OCI-LY3 (cell line): Measurements from ENCODE around the gene IL21R.

Source experiments
- EZH2phosphoT487 ChIP-seq: fragments of 200-600 bp; shearing (Covaris generic); IDR thresholded peaks from 2 replicates; pipeline ENCODE4 v1.6.1; 2018; ENCODE audit warnings: antibody characterized with exemption, mixed run types, low read depth
- TF ChIP-seq, protein P1 (sequence below): fragments of 200-600, 300-600 bp; sonication (generic); IDR thresholded peaks from 2 replicates; pipeline ENCODE4 v1.5.1; 2014; ENCODE audit warnings: antibody characterized with exemption, low read length, low read depth

DNA sequence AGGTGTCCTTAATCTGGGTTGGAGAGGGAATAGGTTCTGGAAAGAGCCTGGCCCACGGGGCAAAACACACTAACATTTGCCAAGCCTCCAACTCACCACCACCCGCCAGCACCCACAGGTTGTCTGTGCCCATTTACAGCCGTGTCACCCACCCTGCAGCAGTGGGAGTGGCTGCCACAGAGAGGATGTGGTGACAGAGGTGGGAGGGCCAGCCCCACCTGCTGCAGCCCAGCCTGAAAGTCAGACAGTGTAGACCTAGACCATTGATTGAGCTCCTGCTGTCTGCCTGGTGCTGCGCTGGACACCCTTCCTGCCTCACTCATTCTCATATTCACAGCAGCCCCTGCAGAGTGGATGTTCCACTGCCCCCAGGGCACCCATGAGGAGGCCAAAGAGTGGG, 44.7 kb downstream of the IL21R start:
- TF ChIP-seq, protein P1, sequence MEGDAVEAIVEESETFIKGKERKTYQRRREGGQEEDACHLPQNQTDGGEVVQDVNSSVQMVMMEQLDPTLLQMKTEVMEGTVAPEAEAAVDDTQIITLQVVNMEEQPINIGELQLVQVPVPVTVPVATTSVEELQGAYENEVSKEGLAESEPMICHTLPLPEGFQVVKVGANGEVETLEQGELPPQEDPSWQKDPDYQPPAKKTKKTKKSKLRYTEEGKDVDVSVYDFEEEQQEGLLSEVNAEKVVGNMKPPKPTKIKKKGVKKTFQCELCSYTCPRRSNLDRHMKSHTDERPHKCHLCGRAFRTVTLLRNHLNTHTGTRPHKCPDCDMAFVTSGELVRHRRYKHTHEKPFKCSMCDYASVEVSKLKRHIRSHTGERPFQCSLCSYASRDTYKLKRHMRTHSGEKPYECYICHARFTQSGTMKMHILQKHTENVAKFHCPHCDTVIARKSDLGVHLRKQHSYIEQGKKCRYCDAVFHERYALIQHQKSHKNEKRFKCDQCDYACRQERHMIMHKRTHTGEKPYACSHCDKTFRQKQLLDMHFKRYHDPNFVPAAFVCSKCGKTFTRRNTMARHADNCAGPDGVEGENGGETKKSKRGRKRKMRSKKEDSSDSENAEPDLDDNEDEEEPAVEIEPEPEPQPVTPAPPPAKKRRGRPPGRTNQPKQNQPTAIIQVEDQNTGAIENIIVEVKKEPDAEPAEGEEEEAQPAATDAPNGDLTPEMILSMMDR, result no peak
- no peak for TF ChIP-seq EZH2phosphoT487
